ENCODE results near the gene OCIAD2.
"Not testable (repeated sequence)": the region's sequence is repeated elsewhere in the genome, so short reads cannot be mapped to it uniquely, and the experiment has no call there.

Gene OCIAD2, protein sequence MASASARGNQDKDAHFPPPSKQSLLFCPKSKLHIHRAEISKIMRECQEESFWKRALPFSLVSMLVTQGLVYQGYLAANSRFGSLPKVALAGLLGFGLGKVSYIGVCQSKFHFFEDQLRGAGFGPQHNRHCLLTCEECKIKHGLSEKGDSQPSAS

DNA sequence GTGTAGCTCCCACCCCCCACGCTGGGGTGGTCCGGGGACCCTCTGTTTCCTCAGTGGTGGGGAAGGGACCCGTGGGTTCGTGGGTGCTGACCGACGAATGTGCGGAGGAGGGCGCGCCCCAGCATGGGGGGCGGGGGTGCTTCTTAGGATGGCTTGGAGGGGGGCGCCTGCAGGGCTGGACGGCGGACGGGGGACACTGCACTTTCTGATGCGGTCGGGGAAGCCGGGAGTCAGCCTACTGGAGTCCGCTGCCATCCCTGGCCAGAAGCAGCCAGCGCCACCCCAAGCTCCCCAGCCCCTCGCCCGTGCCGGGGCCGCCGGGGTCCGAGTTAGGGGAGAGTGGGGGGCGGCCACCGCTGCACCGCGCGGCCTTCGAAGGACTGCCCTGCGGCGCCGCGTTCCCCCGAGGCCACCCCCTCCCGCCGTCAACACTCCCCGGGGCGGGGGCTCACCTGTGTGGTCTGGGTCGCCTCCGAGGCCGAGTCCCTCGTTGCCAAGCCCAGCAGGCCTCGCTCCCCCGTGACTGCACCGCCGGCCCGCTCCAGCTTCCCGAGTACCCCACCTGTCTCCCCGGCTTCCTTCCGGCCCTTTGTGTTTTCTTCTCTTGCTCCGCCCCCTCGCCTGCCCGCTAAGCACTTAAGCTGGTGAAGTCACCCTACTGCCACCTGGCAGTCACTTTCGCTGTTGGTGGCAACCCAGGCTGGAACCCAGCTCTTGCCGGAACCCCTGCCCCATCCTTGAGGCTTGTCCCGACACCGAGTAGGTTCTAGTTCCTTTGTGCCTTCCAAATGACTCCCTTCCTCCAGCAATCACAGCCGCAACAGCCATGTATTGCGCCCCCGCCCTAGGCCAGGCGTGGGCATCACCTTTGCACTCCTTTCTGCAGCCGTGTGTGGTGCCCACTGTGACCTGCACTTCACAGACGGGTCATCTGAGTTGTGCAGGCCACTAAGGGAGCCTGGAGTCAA lies at the start of gene OCIAD2:
OCIAD2 (minus strand) TSS at position 569 of the 968 bp plus-strand sequence. CDS start 2,225 bp downstream, outside the sequence.
- DNase-seq: peak; percentile 90

DNA sequence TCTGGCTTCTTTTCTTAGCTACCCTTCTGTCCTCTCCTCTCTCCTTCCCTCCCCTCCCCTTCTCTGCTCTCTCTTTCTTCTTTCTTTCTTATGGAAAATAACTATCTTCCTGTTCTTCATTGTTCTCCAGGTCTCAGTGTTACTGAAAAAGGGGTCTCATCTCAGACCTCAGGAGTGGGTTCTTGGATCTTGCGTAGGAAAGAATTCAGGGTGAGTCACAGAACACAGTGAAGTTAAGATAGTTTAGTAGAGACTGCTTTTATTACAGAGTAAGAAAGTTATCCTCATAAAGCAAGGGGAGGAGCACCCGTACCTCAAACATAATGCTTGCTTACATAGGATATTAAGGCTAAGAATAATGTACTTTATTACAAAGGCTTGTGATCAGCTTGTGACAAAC lies 47.7 kb upstream of the OCIAD2 start:
- no peak for DNase-seq

DNA sequence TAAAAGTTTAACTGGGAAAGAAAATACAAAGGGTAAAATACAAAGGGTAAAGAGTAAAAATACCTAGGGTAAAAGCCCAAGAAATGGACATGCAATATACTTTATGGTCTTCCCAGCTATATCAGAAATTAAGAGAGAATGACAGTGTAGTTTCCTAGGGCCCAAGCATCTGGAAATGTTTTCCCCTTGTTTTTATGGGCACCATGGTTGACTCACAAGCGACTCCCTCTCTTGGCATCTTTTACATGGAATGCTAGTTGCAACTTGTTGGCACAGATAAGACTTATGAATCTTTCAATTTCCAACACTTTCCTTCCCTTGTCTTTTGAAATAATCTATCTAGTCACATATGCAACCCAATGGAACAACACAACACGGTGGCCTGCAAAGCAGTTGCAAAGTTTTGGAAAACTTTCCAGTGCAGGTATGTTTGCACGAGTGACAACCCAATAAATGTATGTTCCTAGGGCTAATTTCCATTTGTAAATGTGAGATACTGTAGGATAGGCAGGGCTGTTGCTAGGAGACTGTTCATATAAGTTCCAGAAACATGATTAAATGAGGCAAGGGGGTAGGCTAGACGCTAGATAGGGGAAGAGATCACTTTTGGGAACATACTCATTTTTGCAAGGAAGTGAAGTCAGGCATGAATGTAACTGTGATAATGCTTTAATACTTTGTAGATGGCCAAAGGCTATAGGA lies 43.1 kb upstream of the OCIAD2 start:
- DNase-seq: no peak

DNA sequence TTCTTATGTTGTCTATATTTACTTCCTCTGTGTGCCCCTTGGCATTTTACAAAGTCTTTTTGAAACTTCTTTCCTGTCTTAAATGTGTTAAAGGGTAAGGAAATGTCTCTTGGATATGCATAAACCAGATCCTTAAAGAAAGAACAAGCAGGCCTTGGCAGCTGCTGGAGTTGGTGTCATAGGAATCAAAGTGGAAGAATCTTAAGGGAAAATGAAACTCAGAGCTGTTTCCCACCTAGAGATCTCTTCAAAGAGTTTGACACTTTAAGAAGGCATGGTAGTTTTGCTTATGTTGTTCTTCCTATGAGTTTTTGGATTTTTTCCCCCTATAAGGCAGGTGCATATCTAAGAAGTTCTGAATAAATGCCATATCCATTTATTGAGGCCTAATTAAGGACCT lies 42.5 kb upstream of the OCIAD2 start:
- DNase-seq: no peak

DNA sequence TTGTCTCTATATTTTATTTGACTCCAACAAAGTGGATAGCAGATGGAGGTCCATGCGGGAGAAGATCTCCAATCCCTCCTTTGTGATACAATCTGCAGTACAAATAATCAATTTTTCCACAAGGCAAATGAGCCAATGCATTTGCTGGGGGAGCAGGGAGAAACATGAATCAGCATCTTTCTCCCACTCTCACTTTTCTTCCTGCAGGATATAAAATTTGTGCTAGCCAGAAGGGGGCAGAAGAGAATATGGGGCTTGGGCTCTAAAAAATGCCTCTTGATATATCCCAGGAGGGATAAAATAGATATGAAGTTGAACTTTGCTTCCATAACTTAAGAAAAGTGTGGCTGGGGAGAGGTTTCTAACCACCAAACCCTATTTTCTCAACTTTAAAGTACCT lies 41.2 kb upstream of the OCIAD2 start:
- no peak for DNase-seq

DNA sequence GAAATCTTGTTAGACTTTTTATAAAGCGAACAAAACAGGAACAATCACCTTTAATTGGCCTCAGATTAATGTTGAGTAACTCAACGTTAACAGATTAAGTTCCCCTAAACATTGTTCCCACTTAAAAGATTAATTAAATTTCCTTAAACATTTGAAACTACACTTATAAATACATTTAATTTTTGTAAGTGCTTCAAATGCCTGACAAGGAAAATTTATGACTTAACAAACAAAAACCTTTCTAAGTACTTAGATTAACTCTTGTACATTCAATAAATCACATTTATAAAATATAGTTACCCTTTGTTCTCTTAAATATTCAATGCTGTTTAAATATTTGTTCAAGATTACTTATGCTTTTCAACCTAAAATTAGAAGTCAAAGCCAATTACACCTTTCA lies 39.4 kb upstream of the OCIAD2 start:
- no peak for DNase-seq

DNA sequence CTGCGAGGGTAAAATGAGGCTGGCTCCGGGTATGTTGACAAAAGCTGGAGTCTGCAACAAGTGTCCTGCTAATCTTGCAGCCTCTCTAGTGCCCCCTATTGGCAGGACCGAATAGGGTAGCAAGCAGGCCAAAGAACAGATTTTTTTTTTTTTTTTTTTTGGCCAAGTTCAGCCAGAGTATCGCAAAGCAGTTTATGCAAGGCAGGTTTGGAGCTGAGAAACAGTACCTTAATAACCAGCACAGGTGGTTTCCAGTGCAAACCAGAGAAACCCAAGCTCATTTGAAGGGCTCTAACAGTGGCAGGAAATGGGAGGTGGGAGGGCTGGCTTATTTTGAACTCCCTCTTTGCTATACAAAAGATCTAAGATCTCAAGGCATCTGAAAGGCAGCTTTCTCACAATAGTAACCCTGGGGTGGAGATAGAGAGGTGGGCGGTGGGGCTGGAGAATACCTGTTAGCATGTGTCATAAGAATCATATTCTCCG lies 38.2 kb upstream of the OCIAD2 start:
- peak; percentile 67 for DNase-seq

DNA sequence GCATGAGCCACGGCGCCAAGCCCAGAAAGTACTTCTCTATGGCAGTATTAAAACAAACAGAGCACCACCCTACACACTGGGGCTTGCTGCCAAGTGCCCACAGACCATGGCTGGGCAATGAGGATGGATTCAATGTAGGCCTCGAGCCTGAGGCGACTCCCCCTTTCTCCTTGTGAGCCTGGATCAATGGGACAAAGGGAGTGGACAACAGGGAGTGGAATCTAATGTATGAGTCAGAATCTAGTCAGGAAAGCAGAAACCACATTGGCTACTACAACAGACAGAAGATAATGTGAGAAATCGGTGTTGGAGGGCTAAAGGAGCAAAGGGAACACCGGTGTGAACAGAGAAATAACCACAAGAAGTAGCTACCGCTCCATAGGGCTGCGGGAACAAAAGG lies 37.7 kb upstream of the OCIAD2 start:
- no peak for DNase-seq

DNA sequence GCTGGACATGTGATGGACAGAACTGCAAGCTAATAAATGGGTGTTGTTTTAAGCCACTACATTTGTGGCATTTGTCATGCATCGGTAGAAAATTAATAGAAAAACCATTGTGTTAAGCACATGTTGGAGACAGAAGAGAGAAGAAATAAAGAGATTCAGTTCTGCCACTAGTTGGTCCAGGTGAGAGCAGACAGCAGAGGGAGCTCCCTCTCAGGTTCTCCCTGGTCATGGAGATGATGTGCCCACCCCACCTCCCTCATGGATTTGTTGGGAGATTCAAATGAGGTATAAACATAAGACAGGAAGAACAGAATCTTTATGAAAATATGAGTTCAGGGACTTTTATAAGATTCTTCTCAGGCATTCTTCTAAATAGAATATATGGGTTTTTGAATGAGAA lies 36.8 kb upstream of the OCIAD2 start:
- DNase-seq: no peak

DNA sequence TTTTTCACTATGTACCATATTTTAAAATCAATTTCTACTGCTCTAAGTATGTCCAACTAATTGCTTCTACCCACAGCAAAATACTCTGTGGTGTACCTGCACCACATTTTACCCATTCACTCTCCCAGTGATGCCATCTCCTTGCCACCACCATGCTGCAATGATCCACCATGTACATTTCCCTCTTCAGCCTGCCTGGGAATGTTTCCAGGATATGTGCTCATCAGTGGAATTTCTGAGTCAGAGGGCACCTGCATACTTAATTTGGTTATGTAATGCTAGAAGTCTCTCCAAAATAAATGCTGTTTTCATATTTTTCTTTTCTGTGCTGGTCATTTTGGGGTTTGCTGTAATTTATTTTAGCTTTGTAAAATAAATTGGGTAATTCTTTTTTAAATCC lies 33.2 kb upstream of the OCIAD2 start:
- no peak for DNase-seq

DNA sequence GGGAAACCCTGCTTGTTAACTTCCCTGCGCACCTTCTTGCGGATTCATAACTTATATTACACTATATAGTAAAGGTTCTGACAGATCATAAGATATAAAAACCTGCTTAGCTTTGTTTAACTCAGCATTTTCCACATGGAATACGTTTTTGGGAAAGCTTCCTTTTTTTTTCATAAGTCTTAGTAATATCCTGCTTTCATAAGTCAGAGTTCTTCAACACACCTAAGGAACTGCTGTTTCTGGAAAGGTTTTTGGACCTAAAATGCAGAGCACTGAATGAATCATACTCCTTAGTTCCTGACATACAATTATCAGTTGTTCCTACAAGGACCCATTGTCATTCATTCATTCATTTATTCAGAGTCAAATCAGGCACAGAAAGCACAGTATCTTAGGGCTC lies 32.3 kb upstream of the OCIAD2 start:
- no peak for DNase-seq

DNA sequence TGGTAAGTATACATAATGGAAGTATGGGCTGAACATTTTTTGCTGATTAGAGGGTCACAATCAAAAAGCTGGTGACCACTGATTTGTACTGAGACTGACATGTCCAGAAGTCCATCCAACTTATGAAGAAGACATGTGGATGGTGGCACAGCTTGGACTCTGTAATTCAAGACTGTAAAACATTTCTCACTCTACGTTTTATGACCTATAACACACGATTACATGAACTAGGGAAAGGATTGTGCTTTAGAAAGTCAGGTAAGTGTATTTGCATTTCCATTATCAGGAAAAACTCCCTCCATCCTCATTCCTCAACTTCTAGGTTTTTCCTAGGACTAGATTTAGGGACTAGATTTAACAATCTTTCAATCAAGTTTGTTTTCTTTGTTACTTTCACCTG lies 30.5 kb upstream of the OCIAD2 start:
- DNase-seq: no peak

DNA sequence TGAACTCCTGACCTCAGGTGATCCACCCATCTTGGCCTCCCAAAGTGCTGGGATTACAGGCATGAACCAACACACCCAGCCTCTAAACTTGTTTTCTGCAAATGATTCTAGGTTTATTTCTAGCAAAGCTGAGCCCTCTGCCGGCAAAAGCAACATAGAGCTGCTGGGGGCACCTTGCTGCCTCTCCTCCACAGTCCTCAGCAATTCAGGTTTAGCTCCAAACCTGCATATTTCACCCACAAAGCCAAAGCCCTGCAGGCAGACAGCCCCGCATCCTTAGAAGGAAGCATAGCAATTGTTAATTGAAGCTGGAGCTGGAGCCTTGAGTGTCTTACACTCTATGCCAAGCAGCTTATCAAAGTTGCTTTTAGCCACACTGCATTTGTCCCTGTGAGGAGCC lies 24.9 kb upstream of the OCIAD2 start:
- no peak for DNase-seq

DNA sequence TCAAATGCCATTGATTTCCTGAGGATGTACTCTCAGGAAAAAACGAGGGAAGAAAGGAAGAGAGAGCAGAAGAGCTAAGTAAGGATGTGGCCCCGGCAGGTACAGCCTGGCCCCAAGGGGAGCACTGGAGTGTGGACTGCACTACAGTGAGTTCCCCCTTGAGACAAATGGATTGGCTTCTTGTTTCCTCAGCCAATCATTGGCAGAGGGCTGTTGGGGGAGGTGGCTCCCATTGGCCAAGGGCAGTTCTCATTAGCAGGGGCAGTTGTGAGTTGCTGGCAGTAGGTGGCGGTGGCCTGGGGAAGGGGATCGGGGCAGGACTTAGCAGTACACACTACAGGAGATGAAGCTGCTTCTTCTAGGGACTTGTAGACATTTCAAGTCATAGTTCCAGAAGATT lies 24.1 kb upstream of the OCIAD2 start:
- no peak for DNase-seq

DNA sequence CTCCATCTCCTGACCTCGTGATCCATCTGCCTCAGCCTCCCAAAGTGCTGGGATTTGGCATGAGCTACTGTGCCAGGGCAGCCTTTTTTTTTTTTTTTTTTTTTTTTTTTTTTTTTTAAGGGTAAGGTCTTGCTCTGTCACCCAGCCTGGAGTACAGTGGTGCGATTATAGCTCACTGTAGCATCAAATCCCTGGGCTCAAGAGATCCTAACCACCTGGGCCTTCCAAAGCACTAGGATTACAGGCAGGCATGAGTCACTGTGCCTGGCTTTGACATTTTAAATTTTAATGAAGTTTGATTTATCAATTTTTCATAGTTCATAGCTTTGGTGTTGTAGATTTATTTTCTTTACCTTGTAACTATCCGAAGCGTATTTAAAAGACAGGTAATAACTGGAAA lies 17.8 kb upstream of the OCIAD2 start:
- no peak for DNase-seq

DNA sequence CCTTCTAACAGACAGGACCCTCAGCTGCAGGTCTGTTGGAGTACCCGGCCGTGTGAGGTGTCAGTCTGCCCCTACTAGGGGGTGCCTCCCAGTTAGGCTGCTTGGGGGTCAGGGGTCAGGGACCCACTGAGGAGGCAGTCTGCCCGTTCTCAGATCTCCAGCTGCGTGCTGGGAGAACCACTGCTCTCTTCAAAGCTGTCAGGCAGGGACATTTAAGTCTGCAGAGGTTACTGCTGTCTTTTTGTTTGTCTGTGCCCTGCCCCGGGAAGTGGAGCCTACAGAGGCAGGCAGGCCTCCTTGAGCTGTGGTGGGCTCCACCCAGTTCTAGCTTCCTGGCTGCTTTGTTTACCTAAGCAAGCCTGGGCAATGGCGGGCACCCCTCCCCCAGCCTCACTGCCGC lies 16.5 kb upstream of the OCIAD2 start:
- DNase-seq: not testable (repeated sequence)

DNA sequence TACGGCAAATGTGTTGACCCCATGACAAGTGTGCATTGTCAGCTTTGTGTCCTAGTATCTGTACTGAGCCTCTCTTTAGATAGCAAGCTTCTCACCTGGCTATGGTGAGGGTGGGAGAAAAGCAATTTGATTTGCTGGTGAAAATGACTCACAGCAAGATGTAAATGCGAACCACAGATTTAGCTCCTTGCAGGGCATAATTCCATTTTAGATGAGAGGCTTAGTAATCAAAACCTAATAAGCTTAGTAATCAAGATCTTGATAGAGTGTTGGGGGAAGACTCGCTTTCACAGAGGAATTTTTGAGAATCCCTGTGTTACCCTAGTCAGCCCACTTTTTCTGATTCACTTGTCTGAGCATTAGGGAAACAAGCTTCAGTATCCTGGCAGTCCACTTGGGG lies 7.7 kb upstream of the OCIAD2 start:
- DNase-seq: no peak

DNA sequence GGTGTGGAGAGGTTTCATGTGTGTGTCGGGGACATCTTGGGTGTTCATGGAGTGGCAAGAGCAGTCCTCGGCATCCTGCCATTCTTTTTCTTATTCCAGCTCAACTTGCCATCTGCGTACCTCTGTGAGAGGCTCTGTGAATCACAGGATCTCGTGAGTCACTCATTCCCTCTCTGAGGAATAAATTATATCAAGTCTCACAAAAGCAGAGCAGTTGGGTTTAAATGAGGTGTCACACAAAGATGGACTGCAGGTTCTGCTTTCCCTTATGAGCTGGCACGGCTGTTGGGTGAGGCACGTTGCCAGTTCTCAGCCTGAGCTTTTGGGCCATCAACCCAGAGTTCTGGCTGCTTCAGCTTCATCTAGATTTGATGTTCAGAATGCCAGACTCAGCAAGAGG lies 6.8 kb upstream of the OCIAD2 start:
- no peak for DNase-seq

DNA sequence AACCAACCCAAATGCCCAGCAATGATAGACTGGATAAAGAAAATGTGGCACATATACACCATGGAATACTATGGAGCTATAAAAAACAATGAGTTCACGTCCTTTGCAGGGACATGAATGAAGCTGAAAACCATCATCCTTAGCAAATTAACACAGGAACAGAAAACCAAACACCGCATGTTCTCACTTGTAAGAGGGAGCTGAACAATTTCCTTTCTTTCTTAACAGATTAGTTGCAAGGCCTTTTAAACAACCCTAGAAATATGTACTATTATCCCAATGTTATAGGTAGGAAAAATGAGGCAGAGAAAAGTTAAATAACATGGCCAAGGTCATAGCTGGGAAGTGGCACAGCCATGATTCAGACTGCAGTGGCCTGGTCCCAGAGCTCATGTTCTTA lies 5.8 kb upstream of the OCIAD2 start:
- no peak for DNase-seq

DNA sequence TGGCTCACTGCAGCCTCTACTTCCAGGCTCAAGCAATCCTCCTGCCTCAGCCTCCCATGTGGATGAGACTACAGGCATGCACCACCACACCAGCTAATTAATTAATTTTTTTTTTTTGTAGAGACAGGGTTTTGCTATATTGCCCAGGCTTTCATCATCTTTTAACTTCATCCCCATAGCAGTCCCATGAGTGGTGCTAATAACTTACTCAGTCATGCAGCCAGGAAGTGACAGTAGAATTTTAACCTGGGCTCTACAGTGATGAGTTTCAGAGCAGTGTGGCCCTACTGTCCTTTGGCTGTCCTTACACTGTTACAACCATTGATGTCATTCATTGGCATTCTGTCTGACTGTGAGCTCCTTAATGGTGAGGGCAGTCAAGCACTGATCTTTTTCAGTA lies 3.9 kb upstream of the OCIAD2 start:
- DNase-seq: no peak

DNA sequence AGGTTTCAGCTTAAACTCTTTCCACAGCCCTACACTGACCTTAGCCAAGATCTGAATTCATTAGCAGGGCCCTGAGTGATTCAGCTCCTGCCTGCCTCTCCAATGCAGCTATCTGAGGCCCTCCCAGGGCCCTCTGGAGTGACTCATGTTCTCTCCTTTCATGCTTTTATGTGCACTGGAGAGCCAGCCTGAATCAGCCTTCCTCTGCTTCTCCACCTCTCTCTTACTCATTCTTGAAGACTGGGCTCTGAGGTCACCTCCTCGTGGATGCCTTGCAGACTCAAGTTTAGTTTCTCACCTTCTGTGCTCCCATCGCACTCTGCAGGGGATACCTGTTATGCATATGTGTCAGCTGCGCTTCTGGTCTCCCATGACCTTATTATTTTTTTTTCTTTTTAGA lies 3.1 kb upstream of the OCIAD2 start:
- peak; percentile 91 for DNase-seq

DNA sequence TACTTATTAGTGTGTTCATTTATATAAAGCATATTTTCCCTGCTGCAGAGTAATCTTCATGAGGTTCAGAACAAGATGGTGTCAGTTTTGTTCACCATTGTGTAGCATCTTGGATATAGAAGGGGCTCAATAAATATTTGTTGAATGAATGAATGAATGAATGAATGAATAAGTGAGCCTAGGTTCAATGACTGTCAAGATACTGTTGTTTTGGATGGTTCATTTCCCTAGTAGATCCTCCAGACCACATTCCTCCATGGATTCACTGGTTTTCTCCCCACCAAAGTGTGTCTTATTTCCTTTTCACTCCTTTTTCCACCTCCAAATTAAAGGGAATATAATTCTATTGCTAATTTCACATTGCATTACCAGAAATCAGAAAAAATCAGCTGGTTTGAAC lies 2.1 kb upstream of the OCIAD2 start:
- DNase-seq: no peak

DNA sequence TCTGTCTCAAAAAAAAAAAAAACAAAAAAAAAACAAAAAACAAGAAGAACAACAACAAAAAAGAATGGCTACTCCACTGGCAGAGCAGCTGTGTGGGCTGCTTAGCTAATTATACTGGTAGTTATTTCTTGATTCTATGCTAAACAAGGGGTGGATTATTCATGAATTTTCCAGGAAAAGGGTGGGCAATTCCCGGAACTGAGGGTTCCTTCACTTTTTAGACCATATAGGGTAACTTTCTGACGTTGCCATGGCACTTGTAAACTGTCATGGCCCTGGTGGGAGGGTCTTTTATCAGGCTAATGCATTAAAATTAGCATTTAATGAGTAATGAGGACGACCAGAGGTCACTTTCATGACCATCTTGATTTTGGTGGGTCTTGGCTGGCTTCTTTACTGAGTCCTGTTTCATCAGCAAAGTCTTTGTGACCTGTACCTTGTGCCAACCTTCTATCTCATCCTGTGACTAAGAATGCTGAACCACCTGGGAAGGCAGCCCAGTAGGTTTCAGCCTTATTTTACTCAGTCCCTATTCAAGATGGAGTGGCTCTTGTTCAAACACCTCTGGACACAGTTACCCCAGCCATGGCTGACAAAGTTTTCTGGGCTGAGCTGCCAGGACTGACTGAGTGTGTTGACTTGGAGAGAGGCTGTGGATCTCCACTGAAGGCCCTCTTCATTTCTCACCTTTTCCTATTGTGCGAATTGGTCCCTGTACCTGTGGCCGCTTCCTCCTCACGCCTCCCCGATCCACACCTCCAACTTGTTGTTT lies 1.3 kb upstream of the OCIAD2 start:
- no peak for DNase-seq

Data from activated CD4-positive, alpha-beta T cell treated with anti-CD3 and anti-CD28 coated beads, Interleukin-10, Interleukin-2, amounts not matched to agents 100 ng/mL and 50 ng/mL, durations not matched to agents 16 hours and 8 hours (primary cell).